RKO (cell line): ENCODE data around the gene ZNF783.
"Not testable (repeated sequence)": the region's sequence is repeated elsewhere in the genome, so short reads cannot be mapped to it uniquely, and the experiment has no call there.

Experiments used
- DNase-seq: peaks from one replicate; pipeline ENCODE4 v3.0.0-alpha.2; 2016; ENCODE audit warnings: low spot score

The ZNF783 gene

GRCh38 chr7:149261829-149262617 is at the start of gene ZNF783:
Gene ZNF783, plus strand, starts transcription at chr7:149262196. Its CDS starts 138 bp downstream, at chr7:149262334.
- peak; percentile 94 for DNase-seq

- no peak for DNase-seq
Measured at GRCh38 chr7:149214020-149214720, 47.8 kb upstream of the ZNF783 start.

- no peak for DNase-seq
Measured at GRCh38 chr7:149216402-149216801, 45.6 kb upstream of the ZNF783 start.

GRCh38 chr7:149217570-149217969 is 44.4 kb upstream of the ZNF783 start:
- no peak for DNase-seq

GRCh38 chr7:149218469-149219420 is 43.3 kb upstream of the ZNF783 start:
- no peak for DNase-seq

- no peak for DNase-seq
Measured at GRCh38 chr7:149220534-149220933, 41.5 kb upstream of the ZNF783 start.

- no peak for DNase-seq
Measured at GRCh38 chr7:149223176-149223575, 38.8 kb upstream of the ZNF783 start.

GRCh38 chr7:149223761-149224160 is 38.2 kb upstream of the ZNF783 start:
- no peak for DNase-seq

- DNase-seq: no peak
Measured at GRCh38 chr7:149224352-149224751, 37.6 kb upstream of the ZNF783 start.

GRCh38 chr7:149225106-149225505 is 36.9 kb upstream of the ZNF783 start:
- DNase-seq: no peak

GRCh38 chr7:149225656-149226055 is 36.3 kb upstream of the ZNF783 start:
- no peak for DNase-seq

- DNase-seq: not testable (repeated sequence)
Measured at GRCh38 chr7:149226366-149226765, 35.6 kb upstream of the ZNF783 start.

- DNase-seq: no peak
Measured at GRCh38 chr7:149226840-149227494, 35.0 kb upstream of the ZNF783 start.

GRCh38 chr7:149228831-149229471 is 33.0 kb upstream of the ZNF783 start:
- DNase-seq: no peak

- DNase-seq: no peak
Measured at GRCh38 chr7:149229526-149229925, 32.5 kb upstream of the ZNF783 start.

GRCh38 chr7:149232362-149232761 is 29.6 kb upstream of the ZNF783 start:
- no peak for DNase-seq

- DNase-seq: peak; percentile 100
Measured at GRCh38 chr7:149233655-149234204, 28.3 kb upstream of the ZNF783 start.

GRCh38 chr7:149237502-149237901 is 24.5 kb upstream of the ZNF783 start:
- no peak for DNase-seq

GRCh38 chr7:149238051-149238450 is 23.9 kb upstream of the ZNF783 start:
- peak; percentile 59 for DNase-seq

GRCh38 chr7:149239345-149240143 is 22.5 kb upstream of the ZNF783 start, which contains the start of gene ZNF212:
Gene ZNF212, plus strand, starts transcription at chr7:149239651. Its CDS starts 128 bp downstream, at chr7:149239779.
- peak; percentile 98 for DNase-seq
